ENCODE measurements around the gene THEMIS2. TPM values are rescaled to one million over a fixed set of nuclear protein-coding genes. Genes with fewer than 3 reads are reported as not detected.

Gene THEMIS2
- 0.60 to 1.2 TPM (median 0.67 TPM) in 5 replicates for total RNA-seq (2022; extraction: Qiagen RNA extraction; ENCODE audit: low read depth)

DNA sequence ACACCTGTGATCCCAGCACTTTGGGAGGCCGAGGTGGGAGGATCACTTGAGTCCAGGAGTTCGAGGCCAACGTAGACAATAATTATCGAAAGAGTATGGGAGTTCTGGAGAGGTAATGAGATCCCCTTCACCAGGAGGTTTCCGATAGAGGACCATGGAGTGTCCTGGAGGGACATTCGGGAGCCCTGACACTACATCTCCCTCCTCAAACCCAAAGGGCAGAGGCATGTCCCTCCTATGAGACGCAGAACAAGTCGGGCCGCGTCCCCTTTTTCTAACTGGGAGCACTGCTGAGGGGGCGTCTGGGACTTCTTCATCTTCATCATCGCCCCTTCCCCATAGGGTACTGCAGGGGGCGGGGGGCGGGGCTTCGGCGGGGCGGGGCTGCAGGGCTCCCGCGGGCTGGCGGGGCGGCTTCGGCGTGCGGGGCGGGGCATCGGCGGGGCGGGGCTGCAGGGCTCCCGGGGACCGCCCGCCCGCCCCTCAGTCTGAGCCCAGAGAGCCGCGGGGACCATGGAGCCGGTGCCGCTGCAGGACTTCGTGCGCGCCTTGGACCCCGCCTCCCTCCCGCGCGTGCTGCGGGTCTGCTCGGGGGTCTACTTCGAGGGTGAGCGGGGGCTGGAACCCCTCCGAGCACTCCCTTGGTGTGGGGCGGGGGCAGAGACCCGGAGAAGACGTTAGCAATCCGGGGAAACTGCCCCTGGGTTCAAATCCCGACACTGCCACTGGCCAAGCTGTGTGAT lies at the start of gene THEMIS2:
THEMIS2 (plus strand) TSS at position 486 of the 743 bp plus-strand sequence; CDS start at position 514, 28 bp downstream.

DNA sequence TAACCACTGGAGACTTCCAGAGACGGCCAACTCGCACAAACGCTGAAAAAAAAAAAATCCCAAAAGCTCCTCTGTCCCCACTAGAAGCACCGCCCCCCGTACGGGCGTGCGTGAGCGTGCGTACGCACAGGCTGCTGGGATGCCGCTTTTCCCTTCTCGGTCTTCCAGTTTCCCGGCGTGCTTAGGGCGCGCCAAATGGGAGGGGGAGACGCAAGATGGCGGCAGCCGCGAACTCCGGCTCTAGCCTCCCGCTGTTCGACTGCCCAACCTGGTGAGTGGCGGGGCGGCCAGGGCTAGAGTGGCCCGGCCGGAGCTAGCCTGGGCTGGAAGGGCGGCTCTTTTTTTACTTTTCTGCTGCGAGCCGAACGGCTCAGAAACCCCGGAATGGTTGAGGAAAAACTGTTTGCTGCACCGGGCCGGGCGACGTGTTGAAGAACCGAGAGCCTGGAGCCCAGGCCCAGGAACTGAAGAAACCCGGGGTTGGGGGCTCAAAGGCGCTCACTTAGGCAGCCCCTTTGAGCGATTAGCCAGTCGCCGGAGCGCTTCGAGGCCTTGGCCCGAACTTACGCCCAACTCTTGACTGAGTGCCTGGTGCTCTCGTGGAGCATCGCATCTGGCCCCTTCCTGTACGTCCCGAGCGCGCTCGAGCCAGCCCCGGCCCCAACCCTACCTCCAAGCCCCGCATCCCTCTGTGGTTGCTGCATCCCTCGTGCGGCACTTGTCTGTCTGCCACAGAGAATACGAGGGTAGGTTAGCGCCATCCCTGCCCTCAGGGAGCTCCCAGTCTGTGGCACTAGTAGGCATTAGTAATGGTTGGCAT lies 41.5 kb upstream of the THEMIS2 start, which contains the start of gene PPP1R8:
PPP1R8 (plus strand) TSS at position 162 of the 820 bp plus-strand sequence; CDS start at position 216, 54 bp downstream.

DNA sequence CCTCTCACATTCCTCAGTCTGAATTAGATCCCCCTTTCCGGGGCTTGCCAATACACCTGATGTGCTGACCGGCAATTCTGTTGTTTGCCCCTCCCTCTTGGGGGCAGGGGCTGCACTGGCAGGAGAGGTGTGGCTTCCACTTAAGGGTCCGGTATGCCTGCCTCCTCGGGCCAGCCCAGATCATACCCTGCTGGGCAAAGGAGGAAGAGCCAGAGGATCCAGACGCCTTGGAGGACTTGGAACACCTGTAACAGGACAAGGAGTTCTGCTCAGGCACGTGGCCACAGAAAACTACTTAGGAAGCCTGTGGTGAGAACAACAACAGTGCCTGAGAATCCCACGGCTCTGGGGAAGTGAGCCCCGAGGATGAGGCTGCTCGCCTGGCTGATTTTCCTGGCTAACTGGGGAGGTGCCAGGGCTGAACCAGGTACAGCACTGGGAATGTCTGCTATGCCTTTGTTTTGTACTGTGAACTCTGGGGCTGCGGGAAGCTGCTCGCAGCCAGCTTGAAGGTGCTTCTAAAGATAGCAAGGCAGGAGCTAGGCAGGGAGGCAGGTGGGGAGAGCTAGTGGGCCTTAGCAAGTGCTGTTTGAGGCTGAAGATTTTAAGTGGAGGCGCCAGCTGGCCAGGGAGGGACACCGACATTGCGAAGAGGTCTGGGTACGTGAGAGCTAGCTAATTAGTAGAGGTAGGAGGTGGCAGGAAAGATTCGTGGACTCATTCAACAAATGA lies 62.6 kb downstream of the THEMIS2 start, which contains the start of gene SMPDL3B:
SMPDL3B (plus strand) TSS at position 183 of the 732 bp plus-strand sequence; CDS start at position 367, 184 bp downstream.

Other genes starting within 250 kb of the THEMIS2 start
- 0.06 to 0.09 TPM in 2 of 5 replicates, not detected in the others for gene FGR, start 237.4 kb upstream of the THEMIS2 start, total RNA-seq (2022; extraction: Qiagen RNA extraction; ENCODE audit: low read depth)
- 10.4 to 16.5 TPM (median 14.8 TPM) in 5 replicates for gene IFI6, start 200.4 kb upstream of the THEMIS2 start, total RNA-seq (2022; extraction: Qiagen RNA extraction; ENCODE audit: low read depth)
- 4.4 to 5.7 TPM (median 4.9 TPM) in 5 replicates for gene FAM76A, start 146.6 kb upstream of the THEMIS2 start, total RNA-seq (2022; extraction: Qiagen RNA extraction; ENCODE audit: low read depth)
- gene STX12, start 99.3 kb upstream of the THEMIS2 start, total RNA-seq (2022; extraction: Qiagen RNA extraction; ENCODE audit: low read depth), result 8.4 to 9.5 TPM (median 8.6 TPM) in 5 replicates
- gene PPP1R8, start 41.8 kb upstream of the THEMIS2 start, total RNA-seq (2022; extraction: Qiagen RNA extraction; ENCODE audit: low read depth), result 36.4 to 41.1 TPM (median 37.6 TPM) in 5 replicates
- 35.9 to 41.6 TPM (median 38.8 TPM) in 5 replicates for gene RPA2, start 42.0 kb downstream of the THEMIS2 start, total RNA-seq (2022; extraction: Qiagen RNA extraction; ENCODE audit: low read depth)
- 1.2 to 1.5 TPM (median 1.3 TPM) in 5 replicates for gene SMPDL3B, start 62.5 kb downstream of the THEMIS2 start, total RNA-seq (2022; extraction: Qiagen RNA extraction; ENCODE audit: low read depth)
- 4.0 to 7.0 TPM (median 6.2 TPM) in 5 replicates for gene XKR8, start 87.4 kb downstream of the THEMIS2 start, total RNA-seq (2022; extraction: Qiagen RNA extraction; ENCODE audit: low read depth)
- gene EYA3, start 216.1 kb downstream of the THEMIS2 start, total RNA-seq (2022; extraction: Qiagen RNA extraction; ENCODE audit: low read depth), result 5.5 to 6.6 TPM (median 6.5 TPM) in 5 replicates